Brain microvascular endothelial cell (primary cell): Measurements from ENCODE around the gene THSD4.

Source experiments
- DNase-seq: peaks from one replicate; pipeline ENCODE4 v3.0.0-alpha.2; 2020
- H3K27ac ChIP-seq: fragments of 250-450 bp; sonication (Bioruptor Pico); 2 replicates; pipeline ENCODE4 v1.5.1; 2020; ENCODE audit warnings: mild to moderate bottlenecking, moderate library complexity
- H3K27me3 ChIP-seq: fragments of 250-450 bp; sonication (Bioruptor Pico); replicated peaks from 2 replicates; pipeline ENCODE4 v1.5.1; 2020; ENCODE audit warnings: mild to moderate bottlenecking
- H3K36me3 ChIP-seq: fragments of 250-450 bp; sonication (Bioruptor Pico); replicated peaks from 2 replicates; pipeline ENCODE4 v1.5.1; 2020; ENCODE audit warnings: mild to moderate bottlenecking
- H3K4me3 ChIP-seq: 2 replicates; pipeline ENCODE4 v1.5.1; 2011; ENCODE audit warnings: low read depth, mild to moderate bottlenecking, control low read depth, low read length, moderate library complexity
- in situ Hi-C: cut with HindIII; loops from 2 replicates; pipeline ENCODE4 v1.10.0; 2017; ENCODE audit warnings: low sequenced_read_pairs, low pct_ligation_motif_present
- TF ChIP-seq, protein P1 (sequence below): IDR thresholded peaks from 2 replicates; pipeline ENCODE4 v1.5.1; 2011; ENCODE audit warnings: low read depth, mild to moderate bottlenecking, moderate library complexity, low read length, control low read depth, inconsistent platforms; ENCODE audit errors: missing control alignments

The THSD4 gene

DNA sequence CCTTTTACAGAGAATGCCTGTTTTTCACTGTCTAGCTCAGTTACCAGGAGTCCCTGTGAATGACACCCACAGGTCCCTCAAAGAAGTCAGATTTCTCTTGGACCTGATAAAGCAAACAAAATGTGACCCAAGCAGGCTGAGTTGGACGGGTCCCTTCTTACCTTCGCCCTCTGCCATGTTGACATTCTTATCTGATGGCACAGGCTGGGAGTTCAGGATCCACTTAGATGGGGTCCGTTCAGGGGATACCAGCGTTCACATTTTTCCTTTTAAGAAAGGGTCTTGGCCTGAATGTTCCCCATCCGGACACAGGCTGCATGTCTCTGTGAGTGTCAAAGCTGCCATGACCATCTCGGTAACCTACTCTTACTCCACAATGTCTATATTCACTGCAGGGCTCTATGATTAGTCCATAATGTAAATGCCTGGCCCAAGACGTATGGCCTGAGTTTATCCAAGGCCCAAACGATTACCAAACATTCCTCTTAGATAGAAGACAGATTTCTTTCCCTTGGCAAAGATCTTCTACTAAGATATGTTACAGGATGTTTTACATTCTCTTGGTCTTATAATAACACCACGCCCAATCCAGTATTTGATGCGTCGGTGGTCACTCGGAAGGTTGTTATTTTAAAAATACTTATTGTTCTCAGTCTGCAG, 179.1 kb downstream of the THSD4 start:
- Histone ChIP-seq H3K4me3 (no peak overlapping the region), H3K27ac (peak overlapping the region; percentile 97), H3K27me3 (no peaks in the 10 kb centered on the region), H3K36me3 (no peaks in the 10 kb centered on the region)
- TF ChIP-seq, protein P1, sequence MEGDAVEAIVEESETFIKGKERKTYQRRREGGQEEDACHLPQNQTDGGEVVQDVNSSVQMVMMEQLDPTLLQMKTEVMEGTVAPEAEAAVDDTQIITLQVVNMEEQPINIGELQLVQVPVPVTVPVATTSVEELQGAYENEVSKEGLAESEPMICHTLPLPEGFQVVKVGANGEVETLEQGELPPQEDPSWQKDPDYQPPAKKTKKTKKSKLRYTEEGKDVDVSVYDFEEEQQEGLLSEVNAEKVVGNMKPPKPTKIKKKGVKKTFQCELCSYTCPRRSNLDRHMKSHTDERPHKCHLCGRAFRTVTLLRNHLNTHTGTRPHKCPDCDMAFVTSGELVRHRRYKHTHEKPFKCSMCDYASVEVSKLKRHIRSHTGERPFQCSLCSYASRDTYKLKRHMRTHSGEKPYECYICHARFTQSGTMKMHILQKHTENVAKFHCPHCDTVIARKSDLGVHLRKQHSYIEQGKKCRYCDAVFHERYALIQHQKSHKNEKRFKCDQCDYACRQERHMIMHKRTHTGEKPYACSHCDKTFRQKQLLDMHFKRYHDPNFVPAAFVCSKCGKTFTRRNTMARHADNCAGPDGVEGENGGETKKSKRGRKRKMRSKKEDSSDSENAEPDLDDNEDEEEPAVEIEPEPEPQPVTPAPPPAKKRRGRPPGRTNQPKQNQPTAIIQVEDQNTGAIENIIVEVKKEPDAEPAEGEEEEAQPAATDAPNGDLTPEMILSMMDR, result no peak
- in situ Hi-C loops, result no loop called here
- peak; percentile 89 for DNase-seq

- TF ChIP-seq, protein P1, result no peak
- H3K27me3 ChIP-seq, result no peaks in the 10 kb centered on the region
- DNase-seq, result peak; percentile 98
- no peaks in the 10 kb centered on the region for H3K36me3 ChIP-seq
- in situ Hi-C loops, result no loop called here
- H3K27ac ChIP-seq, result peak overlapping the region; percentile 97
- H3K4me3 ChIP-seq, result no peak overlapping the region
These were observed 179.8 kb downstream of the THSD4 start for GRCh38 chr15:71294911-71295602.

GRCh38 chr15:71295603-71296314, 180.5 kb downstream of the THSD4 start:
- TF ChIP-seq, protein P1, result no peak
- DNase-seq, result peak; percentile 70

DNA sequence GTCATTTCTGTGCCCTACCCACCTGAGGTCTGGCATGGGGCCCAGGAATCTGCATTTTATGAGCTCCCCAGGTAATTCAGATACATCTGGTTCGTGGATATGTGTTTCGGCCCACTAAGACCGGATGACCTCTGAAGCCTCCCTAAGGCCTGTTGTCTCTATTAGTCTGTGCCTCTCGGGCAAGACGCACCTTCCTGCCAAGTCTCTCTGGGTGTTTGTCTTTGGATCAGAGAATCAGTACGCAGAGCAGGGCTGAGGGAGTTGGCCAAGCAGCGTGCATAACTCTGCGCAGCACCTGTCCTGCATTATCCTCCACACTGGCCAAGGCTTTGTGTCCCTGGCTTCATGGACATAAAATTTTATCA, 181.0 kb downstream of the THSD4 start:
- TF ChIP-seq, protein P1, result no peak
- H3K4me3 ChIP-seq, result no peak overlapping the region
- no peaks in the 10 kb centered on the region for H3K27me3 ChIP-seq
- H3K27ac ChIP-seq, result peak overlapping the region; percentile 97
- DNase-seq, result no peak
- no peaks in the 10 kb centered on the region for H3K36me3 ChIP-seq
- in situ Hi-C loops, result no loop called here

More at GRCh38 chr15:71295603-71296314, 180.5 kb downstream of the THSD4 start:
- in situ Hi-C loops, result no loop called here
- Histone ChIP-seq H3K27ac (peak overlapping the region; percentile 97), H3K27me3 (no peaks in the 10 kb centered on the region), H3K36me3 (no peaks in the 10 kb centered on the region), H3K4me3 (no peak overlapping the region)

GRCh38 chr15:71301958-71302621, 186.8 kb downstream of the THSD4 start:
- no peaks in the 10 kb centered on the region for H3K36me3 ChIP-seq
- no peak for DNase-seq
- H3K27me3 ChIP-seq, result no peaks in the 10 kb centered on the region
- no peak overlapping the region for H3K4me3 ChIP-seq
- in situ Hi-C loops, result no loop called here
- TF ChIP-seq, protein P1, result no peak
- no peak overlapping the region for H3K27ac ChIP-seq
